RWPE2 (cell line): Measurements from ENCODE around the gene MCC.

Experiments
- ATAC-seq: fragments of 200-7000 bp; cut with Tn5 transposase; 3 replicates; pipeline ENCODE4 v1.9.1; 2021; ENCODE audit warnings: low read depth
- DNase-seq: peaks from one replicate; pipeline ENCODE4 v3.0.0-alpha.2; 2020; ENCODE audit warnings: low spot score
- H3K27ac ChIP-seq: fragments of 450-650 bp; 2 replicates; pipeline ENCODE4 v1.5.1; 2017; ENCODE audit warnings: mild to moderate bottlenecking; ENCODE audit not compliant: poor library complexity, severe bottlenecking
- H3K27me3 ChIP-seq: fragments of 250-450 bp; sonication (Bioruptor Pico); 2 replicates; pipeline ENCODE4 v1.5.1; 2021; ENCODE audit warnings: mild to moderate bottlenecking, moderate library complexity; ENCODE audit not compliant: insufficient read depth, poor library complexity, severe bottlenecking
- H3K36me3 ChIP-seq: fragments of 250-450 bp; sonication (Bioruptor Pico); 2 replicates; pipeline ENCODE4 v1.5.1; 2020; ENCODE audit warnings: low read depth, mild to moderate bottlenecking, moderate library complexity
- H3K4me1 ChIP-seq: fragments of 250-450 bp; sonication (Bioruptor Pico); 2 replicates; pipeline ENCODE4 v1.5.1; 2021; ENCODE audit warnings: mild to moderate bottlenecking, moderate library complexity; ENCODE audit not compliant: insufficient read depth, poor library complexity, severe bottlenecking
- H3K4me3 ChIP-seq: fragments of 250-450 bp; sonication (Bioruptor Pico); 2 replicates; pipeline ENCODE4 v1.5.1; 2021; ENCODE audit warnings: mild to moderate bottlenecking, moderate library complexity; ENCODE audit not compliant: severe bottlenecking
- H3K9me3 ChIP-seq: fragments of 250-450 bp; sonication (Bioruptor Pico); 2 replicates; pipeline ENCODE4 v1.5.1; 2021; ENCODE audit warnings: mild to moderate bottlenecking, moderate library complexity; ENCODE audit not compliant: severe bottlenecking
- TF ChIP-seq, protein P1 (sequence below): fragments of 450-650 bp; IDR thresholded peaks from one replicate; pipeline ENCODE4 v1.5.1; 2017; ENCODE audit warnings: mild to moderate bottlenecking, moderate library complexity; ENCODE audit not compliant: poor library complexity, severe bottlenecking

Gene MCC

DNA sequence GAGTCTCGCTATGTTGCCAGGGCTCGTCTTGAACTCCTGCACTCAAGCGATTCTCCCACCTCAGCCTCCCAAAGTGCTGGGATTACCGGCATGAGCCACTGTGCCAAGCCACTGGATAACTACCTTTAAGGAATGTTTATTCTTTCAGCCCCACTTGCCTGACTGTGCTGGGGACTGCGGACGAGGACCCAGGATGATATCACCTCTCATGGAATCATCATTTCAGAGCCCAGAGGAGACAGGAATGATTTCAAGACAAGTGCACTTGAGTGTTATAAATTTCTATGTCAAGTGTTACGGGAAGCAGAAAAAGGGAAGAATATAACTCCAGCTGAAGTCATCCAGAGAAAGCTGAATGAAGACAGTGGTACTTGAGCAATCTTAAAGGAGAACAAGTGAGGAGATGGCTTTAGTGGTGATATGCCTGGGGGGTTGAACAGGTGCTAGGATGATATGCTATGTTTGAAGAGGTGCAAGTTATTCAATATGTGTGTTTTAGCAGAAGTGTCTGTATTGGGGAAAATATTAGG, 402.3 kb downstream of the MCC start:
- DNase-seq (no peak), ATAC-seq (no peak)
- H3K36me3 ChIP-seq, result peaks cover 26% of the 10 kb centered on the region
- TF ChIP-seq, protein P1, sequence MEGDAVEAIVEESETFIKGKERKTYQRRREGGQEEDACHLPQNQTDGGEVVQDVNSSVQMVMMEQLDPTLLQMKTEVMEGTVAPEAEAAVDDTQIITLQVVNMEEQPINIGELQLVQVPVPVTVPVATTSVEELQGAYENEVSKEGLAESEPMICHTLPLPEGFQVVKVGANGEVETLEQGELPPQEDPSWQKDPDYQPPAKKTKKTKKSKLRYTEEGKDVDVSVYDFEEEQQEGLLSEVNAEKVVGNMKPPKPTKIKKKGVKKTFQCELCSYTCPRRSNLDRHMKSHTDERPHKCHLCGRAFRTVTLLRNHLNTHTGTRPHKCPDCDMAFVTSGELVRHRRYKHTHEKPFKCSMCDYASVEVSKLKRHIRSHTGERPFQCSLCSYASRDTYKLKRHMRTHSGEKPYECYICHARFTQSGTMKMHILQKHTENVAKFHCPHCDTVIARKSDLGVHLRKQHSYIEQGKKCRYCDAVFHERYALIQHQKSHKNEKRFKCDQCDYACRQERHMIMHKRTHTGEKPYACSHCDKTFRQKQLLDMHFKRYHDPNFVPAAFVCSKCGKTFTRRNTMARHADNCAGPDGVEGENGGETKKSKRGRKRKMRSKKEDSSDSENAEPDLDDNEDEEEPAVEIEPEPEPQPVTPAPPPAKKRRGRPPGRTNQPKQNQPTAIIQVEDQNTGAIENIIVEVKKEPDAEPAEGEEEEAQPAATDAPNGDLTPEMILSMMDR, result no peak
- H3K4me3 ChIP-seq, result no peak overlapping the region
- H3K27ac ChIP-seq, result no peak overlapping the region
- no peaks in the 10 kb centered on the region for H3K4me1 ChIP-seq
- H3K9me3 ChIP-seq, result no peaks in the 10 kb centered on the region
- H3K27me3 ChIP-seq, result no peaks in the 10 kb centered on the region

DNA sequence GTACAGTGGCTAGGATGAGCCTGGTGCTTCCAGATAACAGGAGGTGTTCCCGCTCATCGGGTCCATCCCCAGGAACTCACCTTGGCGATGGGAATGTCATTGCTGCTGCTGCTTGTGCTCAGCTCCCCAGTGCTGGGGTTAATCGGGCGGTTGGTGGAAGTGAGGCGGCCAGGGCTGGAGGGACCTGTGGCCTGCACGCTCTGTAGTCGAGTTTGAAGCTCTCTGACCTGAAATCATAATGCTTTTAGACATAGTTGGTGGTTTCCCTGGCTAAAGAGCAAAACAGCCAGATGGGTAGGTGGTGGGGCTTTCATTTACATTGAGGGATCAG, 403.2 kb downstream of the MCC start:
- Histone ChIP-seq H3K4me1 (no peaks in the 10 kb centered on the region), H3K9me3 (no peaks in the 10 kb centered on the region), H3K36me3 (peaks cover 28% of the 10 kb centered on the region), H3K27ac (no peak overlapping the region), H3K27me3 (no peaks in the 10 kb centered on the region), H3K4me3 (no peak overlapping the region)
- TF ChIP-seq, protein P1, result no peak
- ATAC-seq (no peak), DNase-seq (no peak)

DNA sequence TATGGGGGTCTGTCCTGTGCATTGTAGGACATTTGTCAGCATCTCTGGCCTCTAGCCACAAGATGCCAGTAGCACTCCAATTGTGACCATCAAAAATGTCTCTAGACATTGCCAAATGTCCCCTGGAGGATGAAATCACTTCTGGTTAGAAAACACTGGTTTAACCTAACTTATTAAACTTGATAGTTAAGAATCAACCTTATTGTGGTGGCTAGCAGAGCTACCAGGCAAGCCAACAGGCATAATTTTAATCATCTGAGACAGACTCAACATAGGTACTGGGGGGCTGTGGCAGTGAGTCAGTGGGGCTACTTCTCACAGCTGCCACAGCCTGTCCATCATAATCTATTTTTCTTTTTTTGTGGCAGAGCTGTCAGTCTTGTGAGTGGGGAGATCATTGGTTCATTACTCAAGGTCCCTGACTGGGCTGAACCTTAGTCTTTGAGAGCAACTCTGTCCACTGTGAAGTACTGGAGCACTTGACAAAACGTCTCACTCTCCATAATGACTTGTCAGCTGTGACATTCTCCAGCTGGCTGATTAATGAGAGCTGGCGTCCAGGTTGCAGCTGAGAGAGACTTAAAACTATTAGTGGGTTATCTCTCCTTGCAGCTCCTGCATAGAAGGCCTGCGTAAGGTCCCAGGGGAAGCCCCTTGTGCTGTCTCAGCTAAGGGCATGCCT, 403.7 kb downstream of the MCC start:
- DNase-seq, result no peak
- H3K27me3 ChIP-seq, result no peaks in the 10 kb centered on the region
- ATAC-seq, result no peak

DNA sequence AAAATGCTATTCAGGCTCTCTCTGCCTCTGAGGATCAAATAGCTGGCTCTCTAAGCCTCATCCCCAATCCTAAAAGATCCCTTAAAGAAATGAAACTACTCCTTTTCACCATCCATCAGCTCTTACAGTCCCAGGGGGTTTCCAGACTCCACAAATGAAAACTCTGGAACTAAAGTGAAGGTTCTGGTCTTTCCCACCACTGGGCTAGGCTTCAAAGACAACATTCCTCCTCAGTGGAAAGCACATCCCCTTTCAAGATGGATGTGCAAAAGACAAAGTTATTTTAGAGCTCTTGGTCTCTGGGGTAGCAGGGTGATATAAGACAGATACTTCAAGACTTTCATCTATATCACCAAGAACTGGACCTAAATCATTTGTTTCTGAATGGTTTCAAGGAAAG, 404.8 kb downstream of the MCC start:
- Histone ChIP-seq H3K4me3 (no peak overlapping the region), H3K4me1 (no peaks in the 10 kb centered on the region), H3K9me3 (no peaks in the 10 kb centered on the region), H3K27ac (no peak overlapping the region), H3K27me3 (no peaks in the 10 kb centered on the region), H3K36me3 (peaks cover 33% of the 10 kb centered on the region)
- TF ChIP-seq, protein P1, result no peak
- ATAC-seq (no peak), DNase-seq (no peak)

More for the DNA sequence above, 403.7 kb downstream of the MCC start:
- Histone ChIP-seq H3K4me3 (no peak overlapping the region), H3K27ac (no peak overlapping the region), H3K36me3 (peaks cover 33% of the 10 kb centered on the region), H3K4me1 (no peaks in the 10 kb centered on the region), H3K9me3 (no peaks in the 10 kb centered on the region)
- TF ChIP-seq, protein P1, result peak; percentile 40

DNA sequence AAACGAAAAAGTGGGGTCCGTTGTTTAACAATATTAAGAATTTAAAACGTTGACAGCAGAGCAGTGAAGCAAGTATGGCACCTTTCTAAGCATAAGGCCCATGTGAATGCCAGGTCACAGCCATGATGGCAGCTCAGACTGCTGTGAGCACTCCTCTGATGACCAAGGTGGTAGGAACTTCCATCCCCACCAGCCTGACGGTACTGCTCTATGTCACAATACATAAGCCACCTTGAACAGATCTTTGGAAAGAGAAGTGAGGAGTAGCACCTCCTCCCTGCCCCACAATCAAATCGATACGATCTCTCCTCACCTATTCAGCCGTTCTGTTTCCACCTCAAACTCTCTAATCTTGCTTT, 405.7 kb downstream of the MCC start:
- Histone ChIP-seq H3K4me3 (no peak overlapping the region), H3K27me3 (no peaks in the 10 kb centered on the region), H3K27ac (peak overlapping the region; percentile 20), H3K36me3 (peaks cover 30% of the 10 kb centered on the region), H3K9me3 (no peaks in the 10 kb centered on the region), H3K4me1 (no peaks in the 10 kb centered on the region)
- peak; percentile 13; the same call in 2 of the 3 replicates for ATAC-seq
- DNase-seq, result no peak
- TF ChIP-seq, protein P1, result no peak
